Effector memory CD4-positive, alpha-beta T cell (primary cell): ENCODE measurements around the gene NCKAP1.
"Not testable (repeated sequence)": the region's sequence is repeated elsewhere in the genome, so short reads cannot be mapped to it uniquely, and the experiment has no call there.

ENCODE experiments used
- DNase-seq, 3 donors: peaks; one replicate each; pipeline ENCODE4 v3.0.0-alpha.2; 2020
- H3K27ac ChIP-seq: 2 replicates; pipeline ENCODE4 v1.7.0; 2013; ENCODE audit warnings: mild to moderate bottlenecking, low read length, moderate library complexity; ENCODE audit not compliant: insufficient read depth, poor library complexity, severe bottlenecking
- H3K27me3 ChIP-seq: replicated peaks from 2 replicates; pipeline ENCODE4 v1.7.0; 2013; ENCODE audit warnings: mild to moderate bottlenecking, low read length; ENCODE audit not compliant: insufficient read depth, control insufficient read depth, poor library complexity, severe bottlenecking
- H3K36me3 ChIP-seq: 2 replicates; pipeline ENCODE4 v1.7.0; 2013; ENCODE audit warnings: mild to moderate bottlenecking, low read length, moderate library complexity; ENCODE audit not compliant: control insufficient read depth, insufficient read depth
- H3K4me1 ChIP-seq: 2 replicates; pipeline ENCODE4 v1.7.0; 2013; ENCODE audit warnings: low read length, mild to moderate bottlenecking; ENCODE audit not compliant: control insufficient read depth, insufficient read depth, poor library complexity, severe bottlenecking
- H3K4me3 ChIP-seq: 2 replicates; pipeline ENCODE4 v1.7.0; 2013; ENCODE audit warnings: low read length, low read depth, mild to moderate bottlenecking; ENCODE audit not compliant: insufficient read depth, poor library complexity, severe bottlenecking
- H3K9me3 ChIP-seq: 2 replicates; pipeline ENCODE4 v1.7.0; 2013; ENCODE audit warnings: mild to moderate bottlenecking, low read length, moderate library complexity; ENCODE audit not compliant: control insufficient read depth

Gene NCKAP1

GRCh38 chr2:183025993-183026392 is 12.3 kb downstream of the NCKAP1 start:
- no peaks in the 10 kb centered on the region for H3K4me1 ChIP-seq
- H3K4me3 ChIP-seq, result no peak overlapping the region
- DNase-seq, result no peak
- H3K27me3 ChIP-seq, result no peaks in the 10 kb centered on the region
- no peaks in the 10 kb centered on the region for H3K9me3 ChIP-seq
- H3K27ac ChIP-seq, result no peak overlapping the region
- no peaks in the 10 kb centered on the region for H3K36me3 ChIP-seq

DNA sequence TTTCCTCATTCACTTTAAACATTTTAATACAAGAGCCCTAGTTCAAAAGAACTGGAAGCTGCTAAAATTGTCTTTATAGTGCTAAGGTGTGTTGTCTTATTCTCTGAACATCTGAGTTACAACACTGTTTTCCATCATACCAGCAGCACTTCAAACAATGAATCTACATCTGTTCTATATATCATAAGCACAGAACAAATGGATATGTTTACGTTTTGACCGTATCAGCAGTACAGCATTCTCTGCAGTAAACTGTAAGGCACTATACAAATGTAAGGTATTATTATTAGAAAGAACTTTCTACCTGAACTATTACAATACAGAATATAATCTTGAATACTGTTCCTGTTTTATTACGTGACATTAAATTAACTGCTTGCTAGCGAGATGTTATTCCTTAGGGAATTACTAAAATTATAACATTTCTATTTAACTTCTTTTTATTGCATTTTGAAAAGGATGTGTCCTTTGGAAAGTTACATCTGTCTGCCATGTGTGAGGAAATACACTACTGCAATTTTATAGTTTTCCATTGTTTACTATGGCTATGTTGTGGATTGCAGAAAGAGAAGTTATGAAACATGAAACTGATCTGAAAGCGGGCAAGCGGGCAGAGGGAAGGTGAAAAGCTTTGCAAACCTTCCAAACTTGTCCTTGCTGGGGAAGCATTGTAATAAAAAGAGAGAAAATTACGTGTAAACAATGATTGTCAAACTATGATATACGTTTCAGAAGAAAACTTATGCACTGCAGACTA is 13.7 kb downstream of the NCKAP1 start:
- H3K27me3 ChIP-seq, result no peaks in the 10 kb centered on the region

GRCh38 chr2:183022711-183023110 is 15.5 kb downstream of the NCKAP1 start:
- Histone ChIP-seq H3K9me3 (no peaks in the 10 kb centered on the region), H3K27ac (no peak overlapping the region), H3K27me3 (no peaks in the 10 kb centered on the region), H3K4me1 (no peaks in the 10 kb centered on the region), H3K36me3 (no peaks in the 10 kb centered on the region), H3K4me3 (no peak overlapping the region)
- DNase-seq, result no peak

More for the DNA sequence above, 13.7 kb downstream of the NCKAP1 start:
- Histone ChIP-seq H3K9me3 (no peaks in the 10 kb centered on the region), H3K4me1 (no peaks in the 10 kb centered on the region), H3K27ac (no peak overlapping the region), H3K4me3 (no peak overlapping the region), H3K36me3 (no peaks in the 10 kb centered on the region)
- DNase-seq, result no peak

- Histone ChIP-seq H3K4me3 (no peak overlapping the region), H3K9me3 (no peaks in the 10 kb centered on the region), H3K27me3 (no peaks in the 10 kb centered on the region), H3K4me1 (no peaks in the 10 kb centered on the region), H3K36me3 (no peaks in the 10 kb centered on the region), H3K27ac (no peak overlapping the region)
- no peak for DNase-seq
Measured at GRCh38 chr2:183021613-183022012, 16.6 kb downstream of the NCKAP1 start.

DNA sequence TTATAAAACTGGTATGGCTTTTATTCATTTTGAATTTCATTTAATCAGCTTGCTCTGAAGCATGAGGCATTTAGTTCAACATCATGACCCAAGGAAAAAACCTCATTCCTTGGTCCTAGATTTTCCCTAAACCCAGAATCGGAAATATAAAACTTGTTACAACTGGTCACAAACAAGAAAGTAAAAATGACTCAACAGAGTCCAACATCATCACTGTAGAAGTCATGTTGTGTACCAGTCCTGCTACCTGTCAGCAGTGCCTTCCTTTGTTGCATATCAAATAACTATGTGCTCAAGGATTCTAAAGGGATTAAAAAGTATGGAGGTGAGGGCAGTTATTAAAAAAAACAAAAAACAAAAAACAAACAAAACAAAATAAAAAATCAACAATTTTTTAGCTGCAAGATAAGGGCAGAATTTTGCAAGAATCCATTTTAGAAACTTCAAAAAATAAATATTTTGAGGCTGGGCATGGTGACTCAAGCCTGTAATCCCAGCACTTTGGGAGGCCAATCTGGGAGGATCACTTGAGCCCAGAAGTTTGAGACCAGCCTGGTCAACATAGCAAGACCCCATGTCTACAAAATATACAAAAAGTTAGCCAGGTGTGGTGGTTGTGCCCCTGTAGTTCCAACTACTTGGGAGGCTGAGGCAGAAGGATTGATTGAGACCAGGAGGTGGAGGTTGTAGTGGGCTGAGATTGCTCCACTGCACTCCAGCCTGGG is 18.4 kb downstream of the NCKAP1 start:
- no peaks in the 10 kb centered on the region for H3K9me3 ChIP-seq
- no peak overlapping the region for H3K4me3 ChIP-seq
- no peaks in the 10 kb centered on the region for H3K27me3 ChIP-seq
- H3K4me1 ChIP-seq, result no peaks in the 10 kb centered on the region
- H3K36me3 ChIP-seq, result no peaks in the 10 kb centered on the region
- no peak overlapping the region for H3K27ac ChIP-seq
- DNase-seq, result no peak

DNA sequence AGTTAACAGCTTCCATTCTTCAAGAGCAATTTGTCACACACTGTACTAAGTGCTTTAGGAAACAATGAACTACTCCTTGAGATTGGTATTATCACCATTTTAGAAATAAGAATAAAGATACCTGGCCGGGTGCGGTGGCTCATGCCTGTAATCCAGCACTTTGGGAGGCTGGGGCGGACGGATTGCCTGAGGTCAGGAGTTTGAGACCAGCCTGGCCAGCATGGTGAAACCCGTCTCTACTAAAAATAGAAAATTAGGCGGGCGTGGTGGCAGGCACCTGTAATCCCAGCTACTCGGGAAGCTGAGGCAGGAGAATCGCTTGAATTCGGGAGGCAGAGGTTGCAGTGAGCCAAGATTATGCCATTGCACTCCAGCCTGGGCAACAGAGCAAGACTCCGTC is 20.4 kb downstream of the NCKAP1 start:
- H3K9me3 ChIP-seq, H3K27me3 ChIP-seq, H3K4me1 ChIP-seq: not testable (repeated sequence)

GRCh38 chr2:183014005-183014404 is 24.3 kb downstream of the NCKAP1 start:
- Histone ChIP-seq H3K27ac (no peak overlapping the region), H3K9me3 (no peaks in the 10 kb centered on the region), H3K27me3 (no peaks in the 10 kb centered on the region), H3K36me3 (no peaks in the 10 kb centered on the region), H3K4me1 (no peaks in the 10 kb centered on the region), H3K4me3 (no peak overlapping the region)
- no peak for DNase-seq

More for the DNA sequence above, 20.4 kb downstream of the NCKAP1 start:
- H3K27ac ChIP-seq, H3K4me3 ChIP-seq, DNase-seq, H3K36me3 ChIP-seq: not testable (repeated sequence)

GRCh38 chr2:183011743-183012142 is 26.5 kb downstream of the NCKAP1 start:
- Histone ChIP-seq H3K27me3 (no peaks in the 10 kb centered on the region), H3K36me3 (no peaks in the 10 kb centered on the region), H3K9me3 (no peaks in the 10 kb centered on the region), H3K4me3 (no peak overlapping the region), H3K27ac (no peak overlapping the region), H3K4me1 (no peaks in the 10 kb centered on the region)
- no peak for DNase-seq

DNA sequence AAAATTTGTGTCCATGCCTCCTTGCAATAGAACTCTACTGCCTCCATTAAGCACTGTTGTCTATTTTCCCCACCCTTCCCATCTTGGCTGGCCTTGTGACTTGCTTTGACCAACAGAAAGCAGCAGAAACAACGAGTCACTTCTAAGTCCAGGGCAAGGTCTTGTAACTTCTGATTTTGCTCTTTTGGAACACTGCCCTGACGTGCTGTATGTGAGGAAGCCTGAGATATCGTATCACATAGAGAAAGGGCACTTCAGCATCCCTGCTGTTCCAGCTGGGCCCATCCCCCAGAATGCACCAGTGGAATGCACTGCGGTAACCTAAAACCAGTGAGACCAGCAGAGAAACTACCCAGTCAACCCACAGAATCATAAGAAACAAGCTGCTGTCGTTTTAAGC is 28.1 kb downstream of the NCKAP1 start:
- no peaks in the 10 kb centered on the region for H3K36me3 ChIP-seq
- no peak overlapping the region for H3K4me3 ChIP-seq
- no peaks in the 10 kb centered on the region for H3K9me3 ChIP-seq
- no peaks in the 10 kb centered on the region for H3K4me1 ChIP-seq
- no peaks in the 10 kb centered on the region for H3K27me3 ChIP-seq
- DNase-seq, result no peak
- H3K27ac ChIP-seq, result no peak overlapping the region

DNA sequence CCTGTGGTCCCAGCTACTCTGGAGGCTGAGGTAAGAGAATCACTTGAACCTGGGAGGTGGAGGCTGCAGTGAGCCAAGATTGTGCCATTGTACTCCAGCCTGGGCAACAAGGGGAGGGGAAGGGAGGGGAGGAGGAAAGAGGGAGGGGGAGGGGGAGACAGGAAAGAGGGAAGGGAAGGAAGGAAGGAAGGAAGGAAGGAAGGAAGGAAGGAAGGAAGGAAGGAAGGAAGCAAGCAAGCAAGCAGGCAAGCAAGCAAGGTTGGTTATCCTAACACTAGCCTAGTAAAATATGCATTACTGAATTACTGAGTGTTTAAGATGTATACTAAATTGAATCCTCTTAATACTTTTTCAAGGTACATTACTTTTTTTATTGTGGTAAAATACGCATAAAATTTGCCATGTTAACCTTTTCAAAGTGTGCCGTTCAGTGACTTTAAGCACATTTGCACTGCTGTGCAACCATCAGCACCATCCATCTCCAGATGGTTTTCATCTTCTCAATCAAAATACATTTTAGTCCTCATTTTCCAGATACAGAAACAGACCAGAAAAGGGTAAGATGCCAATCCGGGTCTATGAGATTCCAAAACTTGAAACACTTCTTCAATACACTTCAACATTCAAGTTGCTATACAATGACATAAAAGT is 28.9 kb downstream of the NCKAP1 start:
- Histone ChIP-seq H3K36me3 (no peaks in the 10 kb centered on the region), H3K9me3 (no peaks in the 10 kb centered on the region), H3K27ac (no peak overlapping the region), H3K27me3 (no peaks in the 10 kb centered on the region), H3K4me3 (no peak overlapping the region), H3K4me1 (no peaks in the 10 kb centered on the region)
- DNase-seq, result no peak
